NCI-H1694 treated with DMSO at 0.1 percent for 48 hours (cell line): ENCODE measurements around the gene DPM2.

Experiments used
- DNase-seq: peaks from one replicate; lab custom pipeline; 2025; lab: John Stamatoyannopoulos, UW

The DPM2 gene, protein sequence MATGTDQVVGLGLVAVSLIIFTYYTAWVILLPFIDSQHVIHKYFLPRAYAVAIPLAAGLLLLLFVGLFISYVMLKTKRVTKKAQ

DNA sequence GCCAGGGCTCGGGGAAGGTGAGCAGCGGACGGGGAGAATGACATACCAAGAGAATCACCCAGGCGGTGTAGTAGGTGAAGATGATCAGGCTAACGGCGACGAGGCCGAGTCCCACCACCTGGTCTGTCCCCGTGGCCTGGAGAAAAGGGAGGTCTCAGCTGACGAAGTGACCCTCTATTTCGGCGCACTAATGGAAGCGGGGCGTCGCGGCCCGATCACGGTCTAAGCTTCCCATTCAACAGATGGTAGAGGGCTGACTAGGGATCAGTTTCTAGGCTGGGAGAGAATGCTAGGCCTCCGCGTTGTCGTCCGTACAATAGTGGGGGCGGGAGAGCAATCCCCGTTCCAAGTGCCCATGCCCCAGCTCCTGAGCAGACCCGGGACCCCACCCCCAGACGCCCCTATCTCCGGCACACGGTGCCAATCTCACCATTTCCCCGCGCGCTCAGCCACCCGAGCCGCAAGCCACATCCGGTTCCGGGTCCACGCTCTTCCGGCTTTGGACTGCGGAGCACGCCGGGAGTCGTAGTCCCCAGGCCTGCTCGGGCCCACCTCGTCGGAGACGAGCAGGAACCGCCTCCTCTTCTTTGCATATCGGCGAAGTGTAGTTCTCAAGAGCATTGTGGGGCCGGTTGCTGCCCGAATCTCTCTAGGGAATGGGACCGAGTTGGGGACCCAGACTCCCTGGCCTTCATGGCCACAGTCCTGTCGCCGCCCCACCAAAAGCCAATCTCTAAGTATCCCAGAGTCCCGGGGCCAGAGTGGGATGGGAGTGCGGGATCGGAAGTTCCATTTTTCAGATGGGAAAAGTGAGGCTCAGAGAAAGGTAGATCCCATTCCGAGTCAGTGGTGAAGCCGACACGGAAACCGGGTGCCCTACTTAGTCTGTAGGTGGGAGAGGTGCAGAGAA, at the start of gene DPM2:
TSS of gene DPM2 (minus strand) at position 467 of the 910 bp plus-strand sequence. CDS start at position 433, 34 bp downstream.
- DNase-seq = peak; percentile 47

DNA sequence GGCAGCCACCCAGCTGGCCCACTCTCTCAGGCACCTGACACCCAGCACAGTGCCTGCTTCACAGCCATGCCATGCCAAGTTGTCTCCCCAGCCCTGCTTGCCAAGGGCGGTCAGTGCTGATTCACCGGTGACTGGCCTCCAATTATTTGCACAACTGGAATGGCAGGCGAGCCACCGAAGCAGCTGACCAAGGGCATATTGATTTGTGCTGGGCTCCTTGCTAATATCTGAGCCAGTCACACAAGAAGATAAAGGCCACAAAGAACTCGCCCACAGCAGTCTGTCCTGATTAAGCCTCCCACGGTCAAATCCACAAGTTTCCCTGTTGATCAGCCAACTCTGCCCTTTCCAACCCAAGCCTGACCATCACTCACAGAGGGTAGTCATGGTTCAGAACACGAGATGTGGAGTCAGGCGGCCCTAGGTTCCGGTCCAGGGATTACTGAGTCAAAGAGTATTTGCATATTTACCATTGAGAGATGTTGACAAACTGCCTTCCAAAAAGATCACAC, 49.5 kb upstream of the DPM2 start:
- no peak for DNase-seq

DNA sequence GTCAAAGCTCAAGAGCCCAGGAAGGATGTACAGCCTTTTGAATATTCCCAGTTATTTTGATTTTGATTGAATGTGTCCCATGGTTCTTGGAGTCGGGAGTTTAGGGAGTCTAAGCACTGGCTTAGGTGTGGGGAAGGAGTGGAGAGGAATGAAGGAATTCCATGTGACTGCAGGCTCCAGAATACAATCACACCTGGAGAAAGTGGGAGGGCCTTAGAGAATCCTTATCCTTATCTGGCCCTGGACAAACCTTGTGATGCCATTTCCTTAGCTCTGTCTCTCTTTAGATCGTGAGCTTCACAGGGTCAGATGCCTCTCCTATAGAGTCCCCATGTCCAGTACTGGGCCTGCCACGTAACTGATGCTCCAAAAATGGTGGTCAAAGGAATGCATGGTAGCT, 47.4 kb upstream of the DPM2 start:
- DNase-seq = no peak

DNA sequence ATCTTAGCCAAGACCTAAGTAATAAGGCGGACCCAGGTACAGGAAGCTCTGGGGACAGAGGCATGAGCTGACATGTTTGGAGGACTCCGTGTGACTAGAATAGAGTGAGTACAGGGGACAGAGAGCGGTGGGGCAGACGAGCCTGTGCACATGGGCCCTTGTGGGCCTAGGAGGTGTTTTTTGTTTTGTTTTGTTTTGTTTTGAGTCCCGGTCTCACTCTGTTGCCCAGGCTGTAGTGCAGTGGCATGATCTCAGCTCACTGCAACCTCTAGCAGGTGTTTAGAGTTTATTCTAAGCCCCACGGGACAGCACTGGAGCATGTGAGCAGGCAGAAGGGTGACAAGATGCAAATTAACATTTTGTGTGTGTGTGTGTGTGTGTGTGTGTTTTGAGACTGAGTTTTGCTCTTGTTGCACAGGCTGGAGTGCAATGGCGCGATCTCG, 46.2 kb upstream of the DPM2 start:
- DNase-seq = no peak

DNA sequence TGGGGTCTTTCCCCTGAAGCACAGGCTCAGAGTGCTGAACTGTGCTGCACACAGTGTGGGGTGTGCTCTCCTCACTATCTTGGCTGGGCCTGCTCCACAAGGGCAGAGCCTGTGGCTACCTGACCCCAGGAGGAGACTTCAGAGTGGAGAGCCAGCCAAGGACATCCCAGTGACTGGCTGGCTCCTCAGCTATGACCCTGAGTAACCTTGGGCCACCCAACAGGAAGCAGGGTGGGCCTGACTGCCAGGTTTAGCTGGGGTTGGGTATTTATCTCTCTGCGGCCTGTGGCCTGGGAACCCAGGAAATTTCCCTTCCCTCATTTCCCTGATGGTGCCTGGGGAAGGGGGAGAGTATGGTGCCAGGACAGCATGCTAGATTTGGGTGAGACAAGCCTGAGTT, 45.3 kb upstream of the DPM2 start:
- DNase-seq = no peak

DNA sequence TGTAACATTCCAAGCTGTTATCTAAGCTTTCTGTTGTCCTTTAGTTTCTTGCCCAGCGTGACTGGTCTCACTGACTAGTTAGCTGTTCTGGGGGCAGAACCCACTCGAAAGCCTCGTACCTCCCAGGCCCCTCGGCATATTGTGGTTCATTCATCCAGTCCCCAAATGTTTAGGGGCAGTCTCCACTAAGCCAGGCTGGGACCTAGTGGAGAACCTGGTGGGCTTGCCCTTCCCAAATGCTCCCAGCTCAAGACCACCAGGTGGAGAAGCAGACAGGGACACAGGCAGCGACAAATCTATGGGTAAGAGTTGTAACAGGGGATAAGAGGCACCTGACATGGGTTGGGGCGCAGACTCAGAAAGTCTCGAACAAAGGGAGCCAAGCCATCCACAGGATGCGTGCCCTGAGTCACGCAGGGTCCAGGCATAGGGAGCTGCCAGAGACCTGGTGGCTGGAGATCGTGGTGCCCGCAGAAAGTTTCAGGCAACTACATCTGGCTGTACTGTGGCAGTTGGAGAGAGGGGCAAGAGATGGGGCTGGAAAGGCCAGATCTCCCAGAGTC, 44.0 kb upstream of the DPM2 start:
- no peak for DNase-seq

DNA sequence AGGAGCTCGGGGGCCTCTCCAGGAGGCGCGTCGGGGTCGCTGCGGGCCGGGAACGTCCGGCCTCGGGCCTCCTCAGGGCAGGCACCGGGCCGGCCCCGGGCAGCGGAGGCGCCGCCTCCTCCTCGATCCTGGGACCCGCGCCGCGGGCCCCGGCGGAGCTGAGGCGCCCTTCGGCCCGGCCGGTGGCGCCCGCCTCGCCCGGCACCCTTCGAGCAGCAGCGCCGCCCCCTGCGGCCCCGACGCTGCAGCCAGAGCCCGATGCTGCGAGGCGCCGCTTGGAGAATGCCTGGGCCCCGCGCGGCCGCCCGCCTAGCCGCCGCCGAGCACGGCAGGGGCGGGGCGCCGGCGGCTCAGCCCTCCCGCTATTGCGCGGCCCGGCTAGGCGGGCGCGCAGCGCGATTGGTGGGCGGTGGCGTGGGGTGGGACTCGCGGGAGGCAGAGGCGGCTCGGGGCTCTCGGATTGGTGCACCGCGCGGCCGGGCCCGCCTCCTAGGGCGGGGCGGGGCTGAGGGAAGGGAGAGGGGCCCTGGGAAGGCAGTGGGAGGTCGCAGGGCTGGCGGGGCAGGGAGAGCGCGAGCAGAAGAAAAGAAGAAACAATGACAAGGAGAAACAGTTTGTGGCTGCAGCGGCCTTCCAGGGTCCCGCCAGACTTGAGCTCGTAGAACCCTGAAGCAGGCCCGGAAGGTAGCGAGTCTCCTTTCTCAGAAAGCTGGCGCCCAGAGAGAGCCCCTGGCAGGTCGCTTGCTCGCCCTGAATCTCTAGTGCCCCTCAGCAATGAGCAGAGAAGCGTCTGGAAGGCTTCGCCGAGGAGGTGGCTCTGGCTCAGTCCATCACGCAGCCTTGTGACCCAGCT, 43.3 kb upstream of the DPM2 start, which contains the start of gene EEIG1:
TSS of gene EEIG1 (minus strand) at position 284 of the 853 bp plus-strand sequence. CDS start 852 bp downstream, outside the sequence.
- peak; percentile 57 for DNase-seq

DNA sequence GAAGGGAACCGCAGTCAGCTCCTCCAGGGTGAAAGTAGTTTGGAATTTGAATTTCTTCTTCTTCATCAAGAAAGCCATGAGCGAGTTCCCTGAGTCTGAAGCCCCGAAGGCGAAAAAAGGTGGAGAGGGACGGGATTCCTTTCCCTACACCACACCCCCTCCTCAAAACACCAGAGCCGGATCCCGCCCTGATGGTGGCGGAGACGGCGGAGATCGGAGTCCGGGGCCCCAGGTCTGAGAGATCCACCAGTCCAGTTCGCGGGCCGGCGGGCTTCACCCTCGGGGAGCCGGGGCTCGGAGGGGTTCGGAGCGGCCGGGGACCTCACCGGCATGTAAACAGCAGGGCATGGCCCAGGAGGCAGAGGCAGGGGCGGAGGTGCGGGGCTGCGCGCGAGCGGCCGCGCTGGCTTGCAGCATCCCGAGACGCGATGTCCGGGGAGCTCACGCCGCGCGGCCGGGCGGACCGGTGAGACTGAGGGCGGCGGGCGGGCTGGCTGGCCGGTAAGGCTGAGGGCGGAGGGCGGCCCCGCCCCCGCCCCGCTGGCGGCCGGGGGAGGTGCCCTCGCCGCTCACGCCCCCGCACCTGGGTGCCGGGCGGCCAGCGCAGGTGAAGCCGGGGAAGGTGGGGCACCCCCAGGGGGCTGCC, 42.5 kb upstream of the DPM2 start:
- no peak for DNase-seq

DNA sequence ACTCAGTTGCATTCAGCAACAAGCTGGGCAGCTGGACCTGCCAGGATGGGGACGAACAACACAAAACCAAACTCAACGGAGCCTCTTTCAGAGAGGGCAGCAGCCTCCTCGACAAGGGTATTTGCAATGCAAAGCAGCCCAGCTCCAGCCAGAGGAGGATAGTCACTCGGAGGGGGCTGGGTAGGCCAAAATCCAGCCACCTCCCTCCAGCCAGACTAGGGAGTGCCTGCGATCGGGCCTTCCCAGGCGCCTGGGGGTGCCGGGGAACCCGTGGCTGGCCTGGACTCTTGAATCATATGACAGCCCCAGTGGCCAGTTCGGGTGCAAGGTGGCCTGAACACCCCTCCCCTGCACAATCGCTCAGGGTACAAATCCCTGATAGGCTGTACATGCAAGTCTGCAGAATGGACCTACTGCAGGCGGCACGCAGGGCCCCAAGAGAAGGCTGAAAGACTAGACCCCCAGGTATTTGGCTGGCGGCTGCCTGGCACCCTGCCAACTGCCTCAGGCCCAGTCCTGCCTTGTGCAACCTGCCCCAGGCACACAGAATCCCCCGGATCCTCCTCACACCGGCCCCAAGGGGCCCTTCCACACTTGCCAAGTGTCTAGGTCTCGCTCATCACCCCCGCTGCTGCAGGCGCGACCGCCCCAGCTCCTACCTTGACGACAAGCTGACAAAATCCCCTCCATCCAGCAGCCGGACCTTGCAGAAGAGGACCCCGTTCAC, 41.8 kb upstream of the DPM2 start:
- no peak for DNase-seq

DNA sequence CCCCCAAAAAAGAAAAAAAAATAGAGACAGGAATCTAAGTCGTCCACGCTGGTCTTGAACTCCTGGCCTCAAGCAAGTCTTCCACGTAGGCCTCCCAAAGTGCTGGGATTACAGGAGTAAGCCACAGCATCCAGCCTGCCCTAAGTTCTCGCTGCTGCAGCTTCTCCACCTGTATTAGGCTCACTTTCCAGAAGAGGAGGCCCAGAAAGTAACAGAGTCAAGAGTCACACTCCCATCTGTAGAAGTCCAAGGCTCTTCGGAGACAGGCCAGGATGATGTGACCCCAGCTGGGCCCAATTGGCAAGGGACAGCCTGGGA, 41.3 kb upstream of the DPM2 start:
- DNase-seq = no peak

DNA sequence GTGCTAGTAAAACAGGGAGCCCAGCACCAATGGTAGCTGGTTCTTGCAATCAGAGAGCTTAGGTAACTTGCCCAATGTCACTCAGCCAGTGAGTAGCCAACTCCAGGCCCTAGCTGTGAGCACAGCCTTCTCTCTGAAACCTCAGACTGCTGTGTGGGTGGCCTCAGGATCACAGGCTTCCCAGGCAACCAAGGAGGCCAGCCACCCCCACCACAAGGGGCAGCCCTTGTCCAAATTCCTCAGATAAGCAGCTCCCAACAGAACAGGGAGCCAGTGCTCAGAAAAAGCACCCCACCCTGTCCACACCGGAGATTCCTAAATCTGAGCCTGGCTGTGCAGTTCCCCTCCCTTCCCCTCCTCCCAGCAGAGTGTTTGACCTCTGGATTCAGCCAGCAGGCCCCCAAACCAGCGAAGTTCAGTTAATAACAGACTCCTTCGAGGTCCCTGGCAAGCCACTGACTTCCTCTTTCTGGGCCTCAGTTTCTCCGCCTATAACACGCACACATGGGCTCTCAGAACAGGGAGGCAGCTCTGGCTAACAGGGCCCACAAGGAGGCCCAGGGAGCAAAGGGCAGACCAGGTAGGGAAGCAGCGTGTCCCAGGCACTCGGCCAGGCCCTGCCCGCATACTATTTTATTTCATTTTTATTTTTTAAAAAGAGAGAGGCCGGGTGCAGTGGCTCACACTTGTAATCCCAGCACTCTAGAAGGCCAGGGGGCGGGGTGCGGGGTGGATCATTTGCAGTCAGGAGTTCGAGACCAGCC, 40.4 kb upstream of the DPM2 start:
- DNase-seq = no peak

DNA sequence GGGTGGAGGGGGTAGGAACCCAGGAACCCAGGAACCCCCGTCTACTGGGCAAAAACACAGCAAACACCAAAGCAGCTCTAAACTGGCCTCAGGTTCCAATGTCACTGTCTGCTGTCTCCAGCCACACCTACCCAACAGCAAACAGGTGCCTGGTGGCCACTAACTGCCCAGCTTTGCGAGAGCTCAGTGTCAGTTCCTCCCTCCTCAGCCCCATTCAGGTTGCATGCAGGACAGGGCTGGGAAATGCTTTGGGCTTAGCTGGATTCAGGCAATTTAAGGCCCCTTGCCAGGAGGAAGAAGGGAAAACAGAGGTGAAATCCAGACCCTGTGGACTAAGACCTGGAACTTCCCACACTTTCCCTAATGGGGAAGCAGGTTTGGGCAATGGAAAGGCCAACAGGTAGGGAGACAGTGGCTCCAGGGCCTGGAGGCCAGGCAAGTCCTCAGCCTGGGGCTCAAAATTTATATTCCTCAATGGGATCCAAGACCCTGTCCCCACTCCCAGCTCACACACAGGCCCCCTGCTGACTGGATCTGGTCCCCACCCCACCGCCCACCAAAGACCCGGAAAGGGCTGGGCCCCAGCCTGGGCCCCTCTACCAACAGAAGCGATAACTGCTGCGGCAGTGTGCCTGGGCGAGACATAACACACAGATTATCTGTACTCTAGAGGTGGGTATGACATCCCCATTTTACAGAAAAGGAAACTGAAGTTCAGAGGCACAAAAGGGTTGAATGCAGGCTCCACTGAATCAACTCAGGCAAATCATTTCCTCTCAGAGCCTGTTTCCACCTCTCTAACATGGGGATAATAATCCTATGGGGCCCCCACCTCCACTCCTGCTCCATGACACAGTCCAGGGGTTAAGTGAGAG, 39.6 kb upstream of the DPM2 start:
- DNase-seq = no peak

DNA sequence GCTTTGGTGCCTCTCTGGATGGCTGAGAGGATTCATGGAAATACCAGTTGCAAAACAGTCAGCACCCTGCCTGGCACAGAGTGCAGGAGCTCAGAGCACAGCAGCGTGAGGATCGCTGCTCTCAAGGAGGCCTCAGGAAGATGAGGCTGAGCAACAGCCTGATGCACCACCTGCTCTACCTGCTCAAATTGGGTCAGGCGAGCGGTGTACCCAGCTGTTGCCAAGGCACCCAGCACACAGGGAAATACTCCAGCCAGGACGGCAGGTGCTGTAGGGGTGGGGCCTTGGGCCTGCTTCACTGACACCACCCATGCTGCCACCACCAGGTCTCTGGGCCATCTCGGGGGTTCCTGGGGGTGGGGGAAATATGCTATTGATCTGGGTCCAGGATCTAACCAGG, 38.8 kb upstream of the DPM2 start:
- DNase-seq = no peak

DNA sequence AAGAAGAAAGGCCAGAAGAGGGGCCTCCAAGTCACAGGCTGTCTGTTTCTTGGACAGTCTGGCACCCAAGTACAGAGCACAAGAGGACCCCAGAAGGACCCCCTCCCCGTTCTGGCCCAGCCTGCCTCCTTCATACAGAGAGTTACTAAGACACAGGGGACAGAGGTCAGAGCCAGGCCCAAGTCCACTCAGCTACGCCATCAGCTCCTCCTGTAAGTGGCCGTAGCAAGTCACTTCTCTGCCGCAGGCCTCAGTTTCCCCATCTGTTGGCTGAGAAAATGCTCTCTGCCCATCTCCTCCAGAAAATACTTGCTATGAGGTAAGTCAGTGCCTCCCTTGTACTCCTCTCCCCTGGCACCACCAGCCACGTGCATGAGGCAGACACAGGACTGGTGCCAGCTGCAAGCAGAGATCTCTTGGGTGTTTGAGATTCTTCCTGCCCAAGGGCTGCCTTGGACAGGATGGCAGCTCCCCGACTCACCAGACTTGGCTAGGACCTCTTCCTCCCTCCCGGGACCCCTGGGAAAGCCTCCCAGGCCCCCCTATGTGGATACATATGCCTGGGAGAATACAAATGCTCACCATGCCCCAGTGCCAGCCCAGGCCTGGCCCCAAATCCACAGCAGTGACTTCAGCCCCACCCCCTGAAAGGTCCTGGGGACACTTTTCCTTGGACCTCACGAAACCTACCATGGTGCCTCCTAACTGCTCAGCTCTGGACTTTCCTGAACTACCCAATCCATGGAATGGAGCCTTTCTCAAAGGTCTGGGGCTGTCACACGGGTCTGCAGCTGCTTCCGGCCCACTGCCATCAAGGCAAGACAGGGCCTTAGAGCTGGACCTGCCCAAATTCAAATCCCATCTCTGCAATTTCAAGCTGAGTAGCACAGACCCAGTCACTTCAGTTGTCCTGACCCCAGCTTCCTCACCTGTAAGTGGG, 38.0 kb upstream of the DPM2 start:
- DNase-seq = no peak

DNA sequence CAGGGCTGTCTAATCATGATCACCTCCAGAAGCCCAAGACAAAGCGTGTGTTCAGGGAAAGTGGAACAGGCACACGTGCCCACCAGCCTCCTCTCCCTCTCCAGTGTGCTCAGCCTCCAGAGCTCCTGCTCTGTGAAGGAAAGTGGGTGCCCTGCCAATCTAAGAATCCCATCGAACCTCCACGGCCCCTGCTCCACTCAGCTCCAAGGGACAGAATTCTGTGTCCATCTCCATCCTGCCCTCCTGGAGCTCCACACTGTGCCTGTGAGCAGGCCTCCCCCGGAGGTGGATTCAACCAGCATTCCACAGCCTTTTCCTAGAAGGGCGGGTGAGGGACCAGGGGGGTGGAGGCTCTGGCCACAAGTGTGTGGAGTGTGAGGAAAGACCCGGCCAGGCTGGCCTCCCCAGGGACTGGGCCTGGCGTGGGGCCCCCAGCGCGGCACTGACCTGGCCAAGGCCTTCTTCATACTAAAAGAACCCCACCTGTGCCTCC, 37.2 kb upstream of the DPM2 start:
- no peak for DNase-seq

DNA sequence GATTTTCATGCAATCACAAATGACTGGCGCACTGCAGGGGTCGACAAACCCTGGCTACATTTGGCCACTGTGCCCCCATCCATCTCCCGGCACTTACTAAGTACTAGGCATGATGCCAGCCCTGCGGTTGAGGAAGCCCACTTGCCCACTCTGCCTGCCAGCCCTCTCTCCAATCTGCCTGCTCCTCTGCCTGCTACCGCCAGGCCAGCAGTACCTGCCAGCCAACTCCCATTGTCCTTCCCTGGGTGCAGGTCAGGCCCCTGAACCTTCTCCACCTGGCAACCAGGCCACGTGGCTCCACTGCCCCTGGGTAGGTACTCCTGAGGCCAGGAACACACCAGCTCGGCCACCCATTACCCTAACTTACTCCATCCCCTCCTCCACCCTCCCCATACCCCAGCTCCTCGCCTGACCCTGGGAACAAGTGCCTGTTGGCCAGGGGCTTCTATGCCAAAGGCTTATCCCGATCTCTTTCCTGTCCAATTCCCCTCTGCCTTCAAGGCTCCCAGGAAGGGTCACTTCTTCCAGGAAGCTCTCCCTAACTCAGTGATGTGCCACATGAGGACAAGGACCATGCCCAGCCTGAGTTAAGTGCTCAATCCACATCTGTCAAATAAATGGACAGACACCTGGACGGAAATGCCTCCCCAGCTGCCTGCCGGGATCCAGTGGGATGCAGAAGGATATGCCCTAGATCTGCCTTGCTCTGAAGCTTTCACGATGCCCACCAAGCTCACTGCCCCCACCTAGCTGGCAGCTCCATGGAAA, 36.5 kb upstream of the DPM2 start:
- no peak for DNase-seq
